ENCODE data around the gene MGARP. TPM values are rescaled to one million over a fixed set of nuclear protein-coding genes. Genes with fewer than 3 reads are reported as not detected.

The MGARP gene
- total RNA-seq: 0.46 TPM

GRCh38 chr4:139279760-139280620 lies at the start of gene MGARP:
TSS of gene MGARP (minus strand) at chr4:139280225. CDS start at chr4:139280158, 67 bp downstream.

GRCh38 chr4:139301821-139302611 lies 22.0 kb upstream of the MGARP start, which contains the start of gene NDUFC1:
TSS of gene NDUFC1 (minus strand) at chr4:139302477. CDS start at chr4:139295798, 6,679 bp downstream.

GRCh38 chr4:139301113-139301820 lies 21.2 kb upstream of the MGARP start, which contains the start of gene NAA15:
TSS of gene NAA15 (plus strand) at chr4:139301505. CDS start at chr4:139301778, 273 bp downstream.

Small RNAs within 50 kb of the gene (small RNA-seq; reads per million reads assigned to genes)
- not detected for gene RNU6-1074P
- gene RNU6-1214P: not detected
- not detected for gene RNU6-506P

Other genes with a start within 250 kb of the MGARP start
- gene ELF2, start 103.0 kb downstream of the MGARP start, total RNA-seq: 79.8 TPM
- 41.1 TPM for gene NAA15, start 21.3 kb upstream of the MGARP start, total RNA-seq
- 50.7 TPM for gene NDUFC1, start 22.3 kb upstream of the MGARP start, total RNA-seq
- gene RAB33B, start 173.9 kb upstream of the MGARP start, total RNA-seq: 38.5 TPM

Data from diencephalon (tissue), 1 donor.